Tongue (tissue), 2 donors: ENCODE data around the gene C10orf67. TPM values are rescaled to one million over a fixed set of nuclear protein-coding genes. Genes with fewer than 3 reads are reported as not detected.
A peak's percentile ranks its signal among the peaks of the same experiment; 100 is the strongest.
"Not testable (repeated sequence)": the region's sequence is repeated elsewhere in the genome, so short reads cannot be mapped to it uniquely, and the experiment has no call there.

Experiments used
- DNase-seq: peaks from one replicate; pipeline ENCODE4 v3.0.0-alpha.2; 2015
- total RNA-seq: library from RNA; depleted of rRNA; stranded (reverse); fragments of >200 nt; gene quantifications from one replicate; pipeline ENCODE4 v1.2.3, GENCODE V29; 2014

The C10orf67 gene
- total RNA-seq = 0.82 TPM

GRCh38 chr10:23344241-23344841 lies at the start of gene C10orf67:
TSS of gene C10orf67 (minus strand) at chr10:23344797. CDS start at chr10:23344774, 23 bp downstream.
- DNase-seq = peak; percentile 46

- no peak for DNase-seq
Measured at GRCh38 chr10:23391821-23392220, 47.2 kb upstream of the C10orf67 start.

- DNase-seq = no peak
Measured at GRCh38 chr10:23390809-23391208, 46.2 kb upstream of the C10orf67 start.

GRCh38 chr10:23390408-23390807 lies 45.8 kb upstream of the C10orf67 start:
- not testable (repeated sequence) for DNase-seq

- DNase-seq = not testable (repeated sequence)
Measured at GRCh38 chr10:23387516-23387915, 42.9 kb upstream of the C10orf67 start.

GRCh38 chr10:23386052-23386451 lies 41.5 kb upstream of the C10orf67 start:
- no peak for DNase-seq

- no peak for DNase-seq
Measured at GRCh38 chr10:23384364-23384763, 39.8 kb upstream of the C10orf67 start.

GRCh38 chr10:23383637-23384036 lies 39.0 kb upstream of the C10orf67 start:
- no peak for DNase-seq

GRCh38 chr10:23381298-23382040 lies 36.9 kb upstream of the C10orf67 start:
- DNase-seq = no peak

GRCh38 chr10:23379686-23380085 lies 35.1 kb upstream of the C10orf67 start:
- no peak for DNase-seq

- no peak for DNase-seq
Measured at GRCh38 chr10:23376229-23376655, 31.6 kb upstream of the C10orf67 start.

GRCh38 chr10:23375366-23375765 lies 30.8 kb upstream of the C10orf67 start:
- no peak for DNase-seq

- DNase-seq = no peak
Measured at GRCh38 chr10:23373156-23373555, 28.6 kb upstream of the C10orf67 start.

GRCh38 chr10:23371073-23371472 lies 26.5 kb upstream of the C10orf67 start:
- no peak for DNase-seq

- peak; percentile 22 for DNase-seq
Measured at GRCh38 chr10:23370106-23370505, 25.5 kb upstream of the C10orf67 start.

GRCh38 chr10:23368816-23369640 lies 24.4 kb upstream of the C10orf67 start:
- DNase-seq = no peak

GRCh38 chr10:23367896-23368595 lies 23.4 kb upstream of the C10orf67 start:
- no peak for DNase-seq

- not testable (repeated sequence) for DNase-seq
Measured at GRCh38 chr10:23365417-23366030, 20.9 kb upstream of the C10orf67 start.

- no peak for DNase-seq
Measured at GRCh38 chr10:23364378-23364777, 19.8 kb upstream of the C10orf67 start.

- no peak for DNase-seq
Measured at GRCh38 chr10:23363793-23364135, 19.2 kb upstream of the C10orf67 start.

- no peak for DNase-seq
Measured at GRCh38 chr10:23362879-23363792, 18.5 kb upstream of the C10orf67 start.
